ENCODE data around the gene IL21R.
"Not testable (repeated sequence)": the region's sequence is repeated elsewhere in the genome, so short reads cannot be mapped to it uniquely, and the experiment has no call there.

Gene IL21R

GRCh38 chr16:27447301-27447700 is 45.3 kb downstream of the IL21R start:
- DNase-seq, result no peak

DNA sequence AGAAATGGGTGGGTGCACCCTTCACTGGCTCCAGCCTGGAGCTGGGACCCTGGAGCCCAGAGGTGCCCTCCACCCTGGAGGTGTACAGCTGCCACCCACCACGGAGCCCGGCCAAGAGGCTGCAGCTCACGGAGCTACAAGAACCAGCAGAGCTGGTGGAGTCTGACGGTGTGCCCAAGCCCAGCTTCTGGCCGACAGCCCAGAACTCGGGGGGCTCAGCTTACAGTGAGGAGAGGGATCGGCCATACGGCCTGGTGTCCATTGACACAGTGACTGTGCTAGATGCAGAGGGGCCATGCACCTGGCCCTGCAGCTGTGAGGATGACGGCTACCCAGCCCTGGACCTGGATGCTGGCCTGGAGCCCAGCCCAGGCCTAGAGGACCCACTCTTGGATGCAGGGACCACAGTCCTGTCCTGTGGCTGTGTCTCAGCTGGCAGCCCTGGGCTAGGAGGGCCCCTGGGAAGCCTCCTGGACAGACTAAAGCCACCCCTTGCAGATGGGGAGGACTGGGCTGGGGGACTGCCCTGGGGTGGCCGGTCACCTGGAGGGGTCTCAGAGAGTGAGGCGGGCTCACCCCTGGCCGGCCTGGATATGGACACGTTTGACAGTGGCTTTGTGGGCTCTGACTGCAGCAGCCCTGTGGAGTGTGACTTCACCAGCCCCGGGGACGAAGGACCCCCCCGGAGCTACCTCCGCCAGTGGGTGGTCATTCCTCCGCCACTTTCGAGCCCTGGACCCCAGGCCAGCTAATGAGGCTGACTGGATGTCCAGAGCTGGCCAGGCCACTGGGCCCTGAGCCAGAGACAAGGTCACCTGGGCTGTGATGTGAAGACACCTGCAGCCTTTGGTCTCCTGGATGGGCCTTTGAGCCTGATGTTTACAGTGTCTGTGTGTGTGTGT is 46.8 kb downstream of the IL21R start:
- no peak for DNase-seq

DNA sequence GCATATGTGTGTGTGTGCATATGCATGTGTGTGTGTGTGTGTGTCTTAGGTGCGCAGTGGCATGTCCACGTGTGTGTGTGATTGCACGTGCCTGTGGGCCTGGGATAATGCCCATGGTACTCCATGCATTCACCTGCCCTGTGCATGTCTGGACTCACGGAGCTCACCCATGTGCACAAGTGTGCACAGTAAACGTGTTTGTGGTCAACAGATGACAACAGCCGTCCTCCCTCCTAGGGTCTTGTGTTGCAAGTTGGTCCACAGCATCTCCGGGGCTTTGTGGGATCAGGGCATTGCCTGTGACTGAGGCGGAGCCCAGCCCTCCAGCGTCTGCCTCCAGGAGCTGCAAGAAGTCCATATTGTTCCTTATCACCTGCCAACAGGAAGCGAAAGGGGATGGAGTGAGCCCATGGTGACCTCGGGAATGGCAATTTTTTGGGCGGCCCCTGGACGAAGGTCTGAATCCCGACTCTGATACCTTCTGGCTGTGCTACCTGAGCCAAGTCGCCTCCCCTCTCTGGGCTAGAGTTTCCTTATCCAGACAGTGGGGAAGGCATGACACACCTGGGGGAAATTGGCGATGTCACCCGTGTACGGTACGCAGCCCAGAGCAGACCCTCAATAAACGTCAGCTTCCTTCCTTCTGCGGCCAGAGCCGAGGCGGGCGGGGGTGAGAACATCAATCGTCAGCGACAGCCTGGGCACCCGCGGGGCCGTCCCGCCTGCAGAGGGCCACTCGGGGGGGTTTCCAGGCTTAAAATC is 47.6 kb downstream of the IL21R start:
- DNase-seq, result no peak

GRCh38 chr16:27450196-27450549 is 48.2 kb downstream of the IL21R start:
- no peak for DNase-seq

- no peak for DNase-seq
Observed at GRCh38 chr16:27452569-27453493, 50.9 kb downstream of the IL21R start.

- no peak for DNase-seq
Observed at GRCh38 chr16:27453494-27453825, 51.5 kb downstream of the IL21R start.

DNA sequence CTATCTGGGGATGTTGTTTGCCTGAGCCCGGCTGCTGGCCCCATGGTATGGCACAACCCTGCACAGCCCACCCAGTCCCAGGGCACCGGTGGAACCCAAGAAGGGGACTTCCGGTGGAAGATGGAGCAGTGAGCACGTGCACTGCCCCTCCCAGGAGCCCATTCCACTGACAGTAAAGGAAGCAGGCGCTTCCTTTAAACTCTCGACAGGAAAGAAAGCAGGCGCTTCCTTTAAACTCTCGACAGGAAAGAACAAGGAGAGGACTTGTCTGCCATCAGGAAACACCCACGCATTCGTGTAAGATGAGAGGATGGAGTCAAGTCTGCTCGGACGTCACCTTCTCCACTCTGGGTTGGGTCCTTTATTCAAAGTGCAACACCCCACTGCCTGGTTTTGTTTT is 53.7 kb downstream of the IL21R start:
- no peak for DNase-seq

- not testable (repeated sequence) for DNase-seq
Observed at GRCh38 chr16:27457605-27457900, 55.6 kb downstream of the IL21R start.

DNA sequence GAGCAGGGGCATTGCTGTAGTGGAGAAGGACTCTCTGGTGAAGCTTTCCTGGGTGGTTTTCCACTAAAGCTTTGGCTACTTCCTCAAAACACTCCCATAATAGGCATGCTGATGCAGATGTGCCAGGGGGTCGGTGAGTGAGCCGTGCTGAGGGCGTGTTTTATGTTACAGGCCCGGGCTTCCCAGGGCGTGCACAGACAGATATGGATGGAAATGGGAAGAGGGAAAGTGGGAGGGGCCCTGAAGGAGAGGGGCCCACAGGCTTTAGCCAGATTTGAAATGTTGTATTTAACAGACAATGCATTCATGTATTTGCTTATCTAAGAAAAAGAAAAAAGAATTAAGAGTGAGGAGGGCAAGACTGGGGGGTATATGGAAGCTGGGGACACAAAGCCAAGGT is 56.3 kb downstream of the IL21R start:
- DNase-seq, result no peak

DNA sequence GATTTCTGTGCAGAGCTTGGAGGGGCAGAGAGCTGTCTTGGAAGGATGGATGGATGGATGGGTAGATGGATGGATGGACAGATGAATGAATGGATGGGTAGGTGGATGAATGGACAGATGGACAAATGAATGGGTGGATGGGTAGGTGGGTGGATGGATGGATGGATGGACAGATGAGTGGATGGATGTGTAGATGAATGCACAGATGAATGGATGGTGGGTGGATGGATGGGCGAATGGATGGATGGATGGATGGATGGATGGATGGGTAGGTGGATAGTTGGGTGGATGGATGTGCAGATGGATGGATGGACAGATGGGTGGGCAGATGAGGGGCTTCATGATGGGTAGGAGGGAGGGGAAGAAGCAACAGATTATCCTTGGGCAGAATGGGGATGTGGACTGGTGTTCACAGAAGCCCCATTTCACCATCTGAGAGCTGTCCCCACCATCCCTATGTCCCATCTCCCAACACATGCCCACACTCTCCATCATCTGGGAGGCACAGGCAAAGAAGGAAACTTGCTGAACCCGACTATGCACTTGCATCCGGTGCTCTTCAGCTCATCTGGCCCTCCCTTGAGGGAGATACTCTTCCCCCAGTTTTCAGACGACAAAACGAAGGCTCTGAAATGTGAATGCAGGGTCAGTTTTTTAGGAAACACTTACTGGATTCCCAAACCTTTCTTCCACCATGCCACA is 57.2 kb downstream of the IL21R start:
- no peak for DNase-seq

DNA sequence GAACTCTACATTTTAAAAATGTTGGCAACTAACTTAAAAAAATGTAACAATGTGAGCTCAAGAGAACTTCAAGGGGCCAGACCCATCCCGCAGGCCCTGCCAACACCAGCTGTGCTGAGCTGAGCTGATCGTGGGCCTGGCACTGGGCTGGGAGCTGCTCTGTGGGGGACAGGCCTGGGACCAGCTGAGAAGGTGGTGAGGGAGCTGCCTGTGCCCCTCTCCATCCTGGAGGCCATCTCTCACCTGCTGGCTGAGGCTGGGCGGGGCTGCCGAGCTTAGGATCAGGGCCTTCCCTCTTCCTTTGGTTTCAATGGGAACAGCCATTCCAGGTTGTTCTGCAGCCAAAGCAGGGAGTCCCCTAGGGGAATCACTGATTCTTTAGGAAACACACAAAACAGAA is 58.2 kb downstream of the IL21R start:
- no peak for DNase-seq

DNA sequence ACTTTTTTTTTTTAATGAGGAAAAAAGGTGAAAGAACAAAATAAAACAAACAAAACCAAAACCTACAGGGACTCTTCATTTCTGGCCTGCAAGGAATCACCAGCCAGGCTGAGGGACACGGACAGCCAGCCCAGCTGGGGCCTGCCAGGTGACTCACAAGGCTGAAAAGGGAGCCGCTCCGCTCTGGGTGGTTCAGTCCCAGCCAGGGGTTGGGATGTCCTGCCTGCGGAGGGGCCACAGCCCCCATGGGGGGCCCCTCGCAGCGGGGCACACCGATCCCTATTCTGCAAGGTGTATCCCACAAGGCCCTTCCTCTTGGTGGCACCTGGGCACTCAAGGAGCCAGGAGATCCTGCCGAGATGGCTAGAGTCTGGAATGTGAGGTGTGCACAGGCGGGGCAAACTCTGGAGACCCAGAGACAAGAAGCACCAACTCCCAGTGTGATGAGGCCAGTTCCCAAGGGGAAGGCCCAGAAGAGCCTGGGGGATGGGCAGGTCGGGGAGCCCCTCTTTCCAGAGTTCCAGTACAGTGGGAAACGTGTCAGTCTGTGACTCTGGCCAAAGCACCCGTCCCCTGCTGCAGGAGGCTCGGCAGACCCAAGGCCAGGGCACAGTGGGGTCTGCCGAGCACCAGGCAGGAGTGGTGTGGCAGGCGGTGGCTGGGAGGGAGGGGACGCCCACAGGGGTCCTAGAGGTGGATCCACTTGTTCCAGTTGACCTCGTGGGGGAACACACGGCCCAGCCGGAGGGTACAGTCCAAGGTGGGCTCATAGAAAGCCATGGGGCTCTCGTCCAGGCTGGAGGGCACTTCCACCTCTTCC is 58.9 kb downstream of the IL21R start:
- DNase-seq, result no peak

GRCh38 chr16:27461483-27462171 is 59.7 kb downstream of the IL21R start:
- no peak for DNase-seq

DNA sequence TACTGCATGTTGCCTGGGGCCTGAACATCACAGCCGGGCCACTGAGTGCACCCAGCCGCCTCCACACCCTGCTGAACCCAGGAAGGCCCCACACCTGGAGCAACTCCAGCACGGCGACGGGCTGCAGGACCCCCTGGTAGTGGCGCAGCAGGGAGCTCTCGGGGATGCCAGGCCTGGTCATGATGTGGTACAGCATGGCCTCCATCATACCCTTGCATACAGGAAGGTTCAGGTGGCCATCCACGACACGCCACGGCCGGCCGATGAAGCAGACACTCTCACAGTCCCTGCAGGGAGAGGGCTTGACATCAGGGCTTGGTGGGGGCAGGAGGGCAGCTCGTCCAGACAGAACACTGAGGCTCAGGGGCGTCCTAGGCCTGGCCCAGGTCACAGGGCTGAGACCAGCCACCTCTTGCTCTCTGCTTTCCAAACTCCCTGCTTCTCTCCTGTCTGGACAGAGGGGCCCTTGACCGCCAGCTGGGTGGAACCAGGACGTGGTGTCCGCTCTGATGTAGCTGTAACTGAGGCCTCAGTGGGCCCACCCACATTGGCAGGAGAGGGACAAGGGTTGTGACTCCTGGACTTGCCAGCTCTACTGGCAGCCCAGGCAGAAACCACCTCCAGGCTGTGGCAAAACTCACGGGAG is 60.3 kb downstream of the IL21R start:
- DNase-seq, result no peak

GRCh38 chr16:27462846-27463682 is 61.1 kb downstream of the IL21R start:
- no peak for DNase-seq

DNA sequence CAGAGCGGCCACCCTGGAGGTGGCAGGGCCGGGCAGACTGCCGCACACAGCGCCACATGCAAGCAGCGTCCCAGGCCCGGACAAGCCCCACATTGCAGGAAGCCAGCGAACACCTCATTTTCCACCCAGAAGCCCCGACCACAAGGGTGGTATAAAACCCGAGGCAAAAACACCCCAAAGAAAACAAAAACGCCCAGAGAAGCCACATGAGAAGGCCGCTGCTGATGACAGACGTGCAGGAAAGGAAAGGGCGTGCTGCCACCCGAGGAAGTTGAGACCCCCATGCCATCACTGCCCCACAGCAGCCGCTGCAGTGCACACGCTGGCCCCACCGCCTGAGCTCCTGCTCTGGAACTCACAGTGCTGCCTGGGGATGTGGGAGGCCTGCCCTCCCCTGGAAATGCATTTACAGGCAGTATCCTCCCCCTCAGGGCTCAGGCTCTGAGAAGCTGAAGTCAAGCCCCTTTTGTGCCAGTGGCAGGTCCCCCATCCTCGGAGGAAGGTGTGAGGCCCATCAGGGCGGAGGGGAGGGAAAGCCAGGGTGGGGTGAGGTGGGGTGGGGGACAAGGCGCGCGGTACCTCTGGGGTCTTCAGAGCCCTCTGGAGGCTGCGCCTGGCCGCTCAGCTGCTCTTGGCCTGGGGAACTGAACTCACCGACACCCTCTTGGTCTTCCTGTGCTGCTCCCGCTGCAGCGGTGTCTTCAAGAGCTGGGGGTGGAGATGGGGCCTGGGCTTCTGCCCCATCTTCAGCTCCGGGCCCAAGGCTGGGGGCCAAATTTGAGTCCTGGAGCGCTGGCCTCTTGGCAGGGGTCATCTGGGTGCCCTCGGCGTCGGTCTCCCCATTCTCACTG is 62.0 kb downstream of the IL21R start:
- DNase-seq, result no peak

- no peak for DNase-seq
Observed at GRCh38 chr16:27464626-27465482, 62.9 kb downstream of the IL21R start.

DNA sequence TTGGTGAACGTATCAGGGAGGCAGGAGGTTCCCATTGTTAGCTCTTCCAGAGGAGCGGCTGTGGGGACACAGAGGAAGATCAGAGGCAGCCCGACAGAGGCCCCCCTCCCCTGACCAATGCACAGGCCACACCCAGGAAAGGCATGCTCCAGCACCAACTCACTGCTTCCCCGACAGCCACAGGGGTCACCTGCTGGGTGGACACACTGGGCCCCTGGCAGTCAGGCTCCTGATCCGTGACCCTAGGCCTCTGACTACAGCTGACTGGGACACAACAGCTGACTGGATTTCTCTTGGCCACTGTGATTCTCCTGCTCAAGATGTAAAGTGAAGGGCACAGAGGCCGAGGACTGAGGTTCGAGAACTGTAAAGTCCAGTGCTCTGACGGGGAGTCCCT is 63.5 kb downstream of the IL21R start:
- no peak for DNase-seq
